Small intestine (tissue), 7 donors: ENCODE measurements around the gene AKAP11. TPM values are rescaled to one million over a fixed set of nuclear protein-coding genes. Genes with fewer than 3 reads are reported as not detected.
A peak's percentile ranks its signal among the peaks of the same experiment; 100 is the strongest.

Source experiments
- DNase-seq, 2 donors: peaks; one replicate each; pipeline versions ENCODE4 v3.0.0 to v3.0.0-alpha.2; 2013
- FAIRE-seq: peaks from 2 replicates; lab custom pipeline; 2012; peaks lifted over from hg19 to GRCh38; lab: Jason Lieb, UNC
- H3K27ac ChIP-seq, 3 donors: one replicate each; pipeline ENCODE4 v1.5.1; 2013; ENCODE audit warnings: low read length in 2 of 3, mild to moderate bottlenecking in 2 of 3, control low read depth in 1 of 3, inconsistent platforms in 1 of 3, low read depth in 1 of 3, moderate library complexity in 1 of 3
- H3K27me3 ChIP-seq, 3 donors: one replicate each; pipeline ENCODE4 v1.6.1; 2013; ENCODE audit warnings: low read length in 3 of 3, inconsistent platforms in 1 of 3; ENCODE audit not compliant: control insufficient read depth in 3 of 3, insufficient read depth in 3 of 3
- H3K36me3 ChIP-seq, 3 donors: one replicate each; pipeline ENCODE4 v1.6.1; 2013; ENCODE audit warnings: low read length in 3 of 3, inconsistent platforms in 1 of 3, low read depth in 1 of 3, mild to moderate bottlenecking in 1 of 3, moderate library complexity in 1 of 3; ENCODE audit not compliant: control insufficient read depth in 3 of 3, insufficient read depth in 2 of 3
- H3K4me1 ChIP-seq, 3 donors: one replicate each; pipeline ENCODE4 v1.6.1; 2013; ENCODE audit warnings: low read length in 2 of 3, inconsistent platforms in 1 of 3, low read depth in 1 of 3, mild to moderate bottlenecking in 1 of 3, moderate library complexity in 1 of 3; ENCODE audit not compliant: control insufficient read depth in 3 of 3, insufficient read depth in 2 of 3
- H3K4me3 ChIP-seq, 3 donors: one replicate each; pipeline ENCODE4 v1.5.1; 2013; ENCODE audit warnings: low read length in 3 of 3, control low read depth in 1 of 3, inconsistent platforms in 1 of 3, low read depth in 1 of 3, mild to moderate bottlenecking in 1 of 3, moderate library complexity in 1 of 3
- H3K9me3 ChIP-seq, 2 donors: one replicate each; pipeline ENCODE4 v1.6.1; 2013; ENCODE audit warnings: low read depth in 1 of 2, low read length in 1 of 2; ENCODE audit not compliant: control insufficient read depth in 2 of 2, insufficient read depth in 1 of 2
- WGBS, 3 donors: extraction: QIAGEN DNeasy Blood & Tissue Kit; methylation state at CpG; one replicate each; pipeline ENCODE4 v1.1.7; 2013; 5-methylcytosine and 5-hydroxymethylcytosine counted together
- polyA plus RNA-seq, 4 donors: library from polyadenylated mRNA; stranded (reverse) in 3 of 4; unstranded in 1 of 4; fragments of 200-250 nt in 3 of 4; fragments of 120-200 nt in 1 of 4; gene quantifications; one replicate each; pipeline versions ENCODE4 v1.2.1 to v1.2.3, GENCODE V29; 2013
- donor health status: healthy with polysubstance abuse.
- donor health status: control.
- donor health status: control.
- donor health status: Bipolar disorder and iron deficiency.
- donor health status: healthy.

The AKAP11 gene
- polyA plus RNA-seq, 4 donors = 2.4 to 26.4 (median 4.9) TPM

- no peak overlapping the region for H3K4me3 ChIP-seq
- peaks cover 0 to 2% (median 0%) of the 10 kb centered on the region in 3 donors for H3K36me3 ChIP-seq
- FAIRE-seq (no peak), DNase-seq (no peak)
- H3K9me3 ChIP-seq = no peaks in the 10 kb centered on the region
- WGBS, 3 donors = 88 to 93% (median 92%) methylated on average over 7 of the region's 7 CpGs
- H3K4me1 ChIP-seq = peaks cover 0 to 7% (median 4%) of the 10 kb centered on the region in 3 donors
- peak overlapping the region in 1 of 3 donors; percentile 4 for H3K27ac ChIP-seq
- H3K27me3 ChIP-seq = no peaks in the 10 kb centered on the region
These were observed 5.8 kb downstream of the AKAP11 start for GRCh38 chr13:42277618-42278276.

- peaks cover 0 to 2% (median 0%) of the 10 kb centered on the region in 3 donors for H3K36me3 ChIP-seq
- peaks cover 2 to 10% (median 5%) of the 10 kb centered on the region in 3 donors for H3K4me1 ChIP-seq
- H3K4me3 ChIP-seq = no peak overlapping the region
- FAIRE-seq (no peak), DNase-seq (no peak)
- no peaks in the 10 kb centered on the region for H3K27me3 ChIP-seq
- H3K9me3 ChIP-seq = no peaks in the 10 kb centered on the region
- no peak overlapping the region for H3K27ac ChIP-seq
- WGBS, 3 donors = 75 to 88% (median 85%) methylated on average over 6 of the region's 6 CpGs
These were observed 7.1 kb downstream of the AKAP11 start for GRCh38 chr13:42279080-42279479.

- H3K4me1 ChIP-seq = peaks cover 2 to 13% (median 6%) of the 10 kb centered on the region in 3 donors
- DNase-seq (no peak), FAIRE-seq (no peak)
- H3K36me3 ChIP-seq = peaks cover 0 to 2% (median 0%) of the 10 kb centered on the region in 3 donors
- 45 to 71% (median 61%) methylated on average over 1 of the region's 1 CpG for WGBS, 3 donors
- H3K27me3 ChIP-seq = no peaks in the 10 kb centered on the region
- H3K27ac ChIP-seq = no peak overlapping the region
- H3K4me3 ChIP-seq = no peak overlapping the region
- no peaks in the 10 kb centered on the region for H3K9me3 ChIP-seq
These were observed 8.0 kb downstream of the AKAP11 start for GRCh38 chr13:42279986-42280385.

GRCh38 chr13:42280537-42280936 lies 8.6 kb downstream of the AKAP11 start:
- Histone ChIP-seq H3K27ac (no peak overlapping the region), H3K9me3 (no peaks in the 10 kb centered on the region), H3K4me1 (peaks cover 2 to 10% (median 6%) of the 10 kb centered on the region in 3 donors), H3K27me3 (no peaks in the 10 kb centered on the region), H3K4me3 (no peak overlapping the region), H3K36me3 (peaks cover 0 to 2% (median 0%) of the 10 kb centered on the region in 3 donors)
- WGBS, 3 donors = 89 to 95% (median 93%) methylated on average over 2 of the region's 2 CpGs
- FAIRE-seq (no peak), DNase-seq (no peak)

- no peak overlapping the region for H3K27ac ChIP-seq
- FAIRE-seq (no peak), DNase-seq (peak; percentile 33 to 51)
- H3K9me3 ChIP-seq = no peaks in the 10 kb centered on the region
- peaks cover 2 to 8% (median 6%) of the 10 kb centered on the region in 3 donors for H3K4me1 ChIP-seq
- no peaks in the 10 kb centered on the region for H3K27me3 ChIP-seq
- WGBS, 3 donors = 40 to 80% (median 54%) methylated on average over 3 of the region's 3 CpGs
- H3K4me3 ChIP-seq = no peak overlapping the region
- H3K36me3 ChIP-seq = peaks cover 0 to 4% (median 2%) of the 10 kb centered on the region in 3 donors
These were observed 11.6 kb downstream of the AKAP11 start for GRCh38 chr13:42283574-42283973.

- peaks cover 0 to 4% (median 2%) of the 10 kb centered on the region in 3 donors for H3K36me3 ChIP-seq
- WGBS, 3 donors = 81 to 92% (median 88%) methylated on average over 3 of the region's 3 CpGs
- FAIRE-seq (no peak), DNase-seq (no peak)
- no peaks in the 10 kb centered on the region for H3K9me3 ChIP-seq
- H3K27me3 ChIP-seq = no peaks in the 10 kb centered on the region
- no peak overlapping the region for H3K4me3 ChIP-seq
- H3K27ac ChIP-seq = no peak overlapping the region
- H3K4me1 ChIP-seq = peaks cover 2 to 8% (median 6%) of the 10 kb centered on the region in 3 donors
These were observed 12.1 kb downstream of the AKAP11 start for GRCh38 chr13:42284068-42284467.

- H3K36me3 ChIP-seq = peaks cover 11 to 25% (median 14%) of the 10 kb centered on the region in 3 donors
- no peak for DNase-seq
- no peak for FAIRE-seq
- H3K9me3 ChIP-seq = peaks cover 0 to 3% of the 10 kb centered on the region in 2 donors
- H3K4me3 ChIP-seq = no peak overlapping the region
- H3K27me3 ChIP-seq = no peaks in the 10 kb centered on the region
- no peak overlapping the region for H3K27ac ChIP-seq
- no peaks in the 10 kb centered on the region for H3K4me1 ChIP-seq
These were observed 26.4 kb downstream of the AKAP11 start for GRCh38 chr13:42298392-42298791.

- no peak for FAIRE-seq
- H3K4me1 ChIP-seq = no peaks in the 10 kb centered on the region
- H3K36me3 ChIP-seq = peaks cover 9 to 17% (median 13%) of the 10 kb centered on the region in 3 donors
- no peak overlapping the region for H3K27ac ChIP-seq
- no peaks in the 10 kb centered on the region for H3K27me3 ChIP-seq
- peaks cover 0 to 3% of the 10 kb centered on the region in 2 donors for H3K9me3 ChIP-seq
- H3K4me3 ChIP-seq = no peak overlapping the region
- no peak for DNase-seq
These were observed 33.6 kb downstream of the AKAP11 start for GRCh38 chr13:42305503-42305902.
